ENCODE measurements around the gene EXOC7. TPM values are rescaled to one million over a fixed set of nuclear protein-coding genes. Genes with fewer than 3 reads are reported as not detected.

The EXOC7 gene
- total RNA-seq, 5 donors from 2014 or later (not counting 1 experiment from before 2014, with no cell fraction given): 119 to 181 (median 156) TPM

DNA sequence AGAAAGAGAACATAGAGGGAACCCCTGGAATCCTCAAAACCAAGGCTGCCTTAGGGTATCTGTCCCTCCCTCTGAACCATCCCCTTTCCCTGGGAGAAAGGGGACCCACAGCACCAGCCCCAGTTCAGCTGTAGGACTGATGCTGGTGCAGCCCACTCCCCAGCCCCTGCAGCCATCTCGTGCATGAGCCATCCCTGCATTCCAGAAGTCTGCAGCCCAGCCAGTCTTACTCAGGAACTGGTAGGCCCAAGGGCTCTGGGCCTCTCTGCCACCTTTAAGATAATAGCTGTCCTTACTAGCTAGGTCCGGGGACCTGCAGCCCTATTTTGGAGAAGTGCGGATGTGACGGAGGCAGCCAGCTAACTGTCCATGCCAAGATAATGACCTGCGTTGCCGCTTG, 70.4 kb downstream of the EXOC7 start:
- no peak overlapping the region for H3K4me3 Mint-ChIP-seq
- Histone ChIP-seq H3K36me3 (ENCODE audit: control insufficient read depth in 2 of 2, extremely low read depth in 1 of 2, insufficient read depth in 1 of 2, low read length in 1 of 2) (no peaks in the 10 kb centered on the region), H3K27ac (ENCODE audit: low read length) (no peak overlapping the region), H3K4me1 (ENCODE audit: control insufficient read depth in 1 of 2, extremely low read depth in 1 of 2, insufficient read depth in 2 of 2, low read length in 2 of 2) (peaks cover 6 to 34% of the 10 kb centered on the region in 2 experiments), H3K9me3 (no peaks in the 10 kb centered on the region), H3K27me3 (replicated peaks in 1 of 2; ENCODE audit: control insufficient read depth in 2 of 2, extremely low read depth in 1 of 2, insufficient read depth in 2 of 2, low read length in 1 of 2) (no peaks in the 10 kb centered on the region), H3K4me3 (ENCODE audit: control insufficient read depth in 1 of 2, extremely low read depth in 1 of 2, low read length in 1 of 2) (no peak overlapping the region)
- no peaks in the 10 kb centered on the region for H3K9me3 Mint-ChIP-seq
- ATAC-seq (replicated peaks in 1 of 4) (no peak), DNase-seq (no peak)
- no peaks in the 10 kb centered on the region for H3K36me3 Mint-ChIP-seq
- 97% methylated on average over 5 of the region's 6 CpGs for WGBS (ENCODE audit: insufficient coverage)
- POLR2A ChIA-PET: no interaction called here
- H3K27ac Mint-ChIP-seq: no peak overlapping the region
- peaks cover 22 to 28% (median 27%) of the 10 kb centered on the region in 3 donors for H3K4me1 Mint-ChIP-seq
- CTCF ChIA-PET: no interaction called here
- H3K27me3 Mint-ChIP-seq: no peaks in the 10 kb centered on the region

DNA sequence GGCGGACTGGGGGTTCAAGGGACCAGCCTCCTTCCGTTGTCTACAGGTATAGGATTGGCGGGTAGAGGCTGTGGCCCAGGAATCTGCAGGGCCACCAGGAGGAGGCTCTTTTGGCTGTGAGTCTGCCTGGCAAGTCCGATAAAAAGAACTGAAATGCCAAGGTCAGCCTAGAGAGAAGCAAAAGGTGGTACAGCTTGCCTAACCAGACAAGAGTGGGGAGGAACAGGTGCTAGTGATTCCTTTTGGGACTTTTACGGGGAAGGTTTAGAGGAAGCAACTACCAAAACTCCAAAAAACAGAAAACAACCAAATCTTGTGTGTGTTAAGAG, 70.8 kb downstream of the EXOC7 start:
- no peak overlapping the region for H3K4me3 ChIP-seq (ENCODE audit: control insufficient read depth in 1 of 2, extremely low read depth in 1 of 2, low read length in 1 of 2)
- Mint-ChIP-seq H3K27me3 (no peaks in the 10 kb centered on the region), H3K36me3 (no peaks in the 10 kb centered on the region), H3K9me3 (no peaks in the 10 kb centered on the region), H3K4me3 (no peak overlapping the region), H3K27ac (no peak overlapping the region), H3K4me1 (peaks cover 22 to 28% (median 27%) of the 10 kb centered on the region in 3 donors)
- H3K9me3 ChIP-seq: no peaks in the 10 kb centered on the region
- ATAC-seq (replicated peaks in 1 of 4) (no peak), DNase-seq (no peak)
- WGBS (ENCODE audit: insufficient coverage): 95% methylated on average over 4 of the region's 5 CpGs
- ChIA-PET CTCF (no interaction called here), POLR2A (no interaction called here)
- H3K27ac ChIP-seq (ENCODE audit: low read length): no peak overlapping the region
- no peaks in the 10 kb centered on the region for H3K36me3 ChIP-seq (ENCODE audit: control insufficient read depth in 2 of 2, extremely low read depth in 1 of 2, insufficient read depth in 1 of 2, low read length in 1 of 2)
- H3K27me3 ChIP-seq (replicated peaks in 1 of 2; ENCODE audit: control insufficient read depth in 2 of 2, extremely low read depth in 1 of 2, insufficient read depth in 2 of 2, low read length in 1 of 2): no peaks in the 10 kb centered on the region
- H3K4me1 ChIP-seq (ENCODE audit: control insufficient read depth in 1 of 2, extremely low read depth in 1 of 2, insufficient read depth in 2 of 2, low read length in 2 of 2): peaks cover 6 to 35% of the 10 kb centered on the region in 2 experiments

DNA sequence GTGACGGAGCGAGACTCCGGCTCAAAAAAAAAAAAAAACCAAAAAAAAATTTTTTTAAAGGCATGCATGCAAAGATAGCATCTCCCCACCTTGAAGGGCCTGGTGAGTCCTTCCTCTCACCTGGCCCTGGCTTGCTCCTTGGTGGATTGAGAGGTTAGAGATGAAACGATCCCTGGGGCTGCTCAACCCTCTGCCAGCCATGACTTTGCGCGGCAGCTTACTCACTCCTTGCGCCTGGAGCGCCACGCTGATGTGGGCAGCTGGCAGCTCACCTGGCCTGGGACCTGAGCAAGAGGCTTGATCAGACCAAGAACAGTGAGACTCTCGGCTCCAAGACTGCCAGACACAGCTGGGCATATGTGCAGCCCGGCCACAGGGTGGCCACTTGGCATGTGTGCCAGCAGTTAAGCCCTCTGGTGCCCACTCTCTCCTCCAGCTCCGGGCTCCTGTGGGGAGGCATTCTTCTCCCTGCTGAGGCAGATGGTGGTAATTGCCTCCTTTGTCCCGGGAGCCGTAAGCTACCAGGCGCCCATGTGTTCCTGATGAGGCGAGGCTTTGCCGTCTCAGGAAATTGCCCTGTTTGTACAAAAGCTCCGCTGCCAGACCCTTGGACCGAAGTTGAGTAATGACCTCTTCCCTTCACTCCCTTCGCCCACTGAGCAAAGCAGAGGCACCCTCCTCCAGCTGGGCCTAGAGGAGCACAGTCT, 71.4 kb downstream of the EXOC7 start:
- POLR2A ChIA-PET: no interaction called here
- CTCF ChIA-PET: interaction anchor here in 1 of 2 donors (0.7 kb wide), 1 partner anchor 28 kb away, joined by 3 read pairs; no protein-coding TSS in a partner anchor

More for the DNA sequence above, 71.4 kb downstream of the EXOC7 start:
- no peak overlapping the region for H3K27ac Mint-ChIP-seq
- 87% methylated on average over 13 of the region's 20 CpGs for WGBS (ENCODE audit: insufficient coverage)
- H3K9me3 Mint-ChIP-seq: no peaks in the 10 kb centered on the region
- DNase-seq (no peak), ATAC-seq (replicated peaks in 1 of 4) (no peak)
- H3K4me1 ChIP-seq (ENCODE audit: control insufficient read depth in 1 of 2, extremely low read depth in 1 of 2, insufficient read depth in 2 of 2, low read length in 2 of 2): peaks cover 6 to 40% of the 10 kb centered on the region in 2 experiments
- H3K4me3 ChIP-seq (ENCODE audit: control insufficient read depth in 1 of 2, extremely low read depth in 1 of 2, low read length in 1 of 2): no peak overlapping the region
- H3K27me3 Mint-ChIP-seq: no peaks in the 10 kb centered on the region
- no peaks in the 10 kb centered on the region for H3K36me3 ChIP-seq (ENCODE audit: control insufficient read depth in 2 of 2, extremely low read depth in 1 of 2, insufficient read depth in 1 of 2, low read length in 1 of 2)
- H3K36me3 Mint-ChIP-seq: no peaks in the 10 kb centered on the region
- no peaks in the 10 kb centered on the region for H3K9me3 ChIP-seq
- no peaks in the 10 kb centered on the region for H3K27me3 ChIP-seq (replicated peaks in 1 of 2; ENCODE audit: control insufficient read depth in 2 of 2, extremely low read depth in 1 of 2, insufficient read depth in 2 of 2, low read length in 1 of 2)
- H3K27ac ChIP-seq (ENCODE audit: low read length): no peak overlapping the region
- H3K4me1 Mint-ChIP-seq: peaks cover 22 to 28% (median 27%) of the 10 kb centered on the region in 3 donors
- no peak overlapping the region for H3K4me3 Mint-ChIP-seq

Other genes with a start within 250 kb of the EXOC7 start
- 100 to 1,000 TPM in 3 of 5 donors, 10 to 100 TPM in 2; 91.4 to 158 (median 138) TPM for gene WBP2, start 248.5 kb downstream of the EXOC7 start, total RNA-seq
- gene TRIM47, start 225.2 kb downstream of the EXOC7 start, total RNA-seq: 10 to 100 TPM in 3 of 5 donors, 1 to 10 TPM in 2; 2.6 to 24.6 (median 18.3) TPM
- gene TRIM65, start 206.8 kb downstream of the EXOC7 start, total RNA-seq: 10 to 100 TPM; 22.1 to 52.2 (median 45.9) TPM
- 100 to 1,000 TPM; 116 to 170 (median 144) TPM for gene MRPL38, start 198.9 kb downstream of the EXOC7 start, total RNA-seq
- 10 to 100 TPM; 25.7 to 45.3 (median 41.5) TPM for gene FBF1, start 162.7 kb downstream of the EXOC7 start, total RNA-seq
- 10 to 100 TPM; 17.6 to 33.8 (median 29.1) TPM for gene ACOX1, start 124.6 kb downstream of the EXOC7 start, total RNA-seq
- 10 to 100 TPM; 12.8 to 15.3 (median 14.3) TPM for gene TEN1, start 124.5 kb downstream of the EXOC7 start, total RNA-seq
- 10 to 100 TPM in 1 of 5 donors, 1 to 10 TPM in 4; 7.5 to 12.1 (median 9.0) TPM for gene CDK3, start 102.9 kb downstream of the EXOC7 start, total RNA-seq
- 1 to 10 TPM in 1 of 5 donors, under 1 TPM in 4; 0.58 to 1.0 (median 0.72) TPM for gene EVPL, start 76.5 kb downstream of the EXOC7 start, total RNA-seq
- 10 to 100 TPM; 71.9 to 81.6 (median 78.9) TPM for gene SRP68, start 31.3 kb downstream of the EXOC7 start, total RNA-seq
- 1 to 10 TPM in 1 of 5 donors, under 1 TPM in 2, not detected in 2; 0.20 to 1.3 (median 0.73) TPM for gene GALR2, start 29.0 kb downstream of the EXOC7 start, total RNA-seq
- gene ZACN, start 24.6 kb downstream of the EXOC7 start, total RNA-seq: 1 to 10 TPM in 1 of 5 donors, under 1 TPM in 3, not detected in 1; 0.20 to 1.6 (median 0.31) TPM
- 1 to 10 TPM in 4 of 5 donors, under 1 TPM in 1; 0.99 to 3.0 (median 1.7) TPM for gene FOXJ1, start 37.5 kb upstream of the EXOC7 start, total RNA-seq
- 10 to 100 TPM; 50.7 to 66.5 (median 61.9) TPM for gene RNF157, start 136.7 kb upstream of the EXOC7 start, total RNA-seq
- gene UBALD2, start 161.6 kb upstream of the EXOC7 start, total RNA-seq: 100 to 1,000 TPM; 163 to 277 (median 177) TPM
- gene QRICH2, start 204.5 kb upstream of the EXOC7 start, total RNA-seq: 1 to 10 TPM; 3.0 to 4.3 (median 3.4) TPM

Measured in T-cell (primary cell).